SK-N-SH treated with all-trans-retinoic acid at 6 μM for 48 hours (cell line): ENCODE results near the gene FATE1.

Experiments used
- ATAC-seq: fragments of 200-7000 bp; cut with Tn5 transposase; 3 replicates; pipeline ENCODE4 v1.9.1; 2020; ENCODE audit warnings: mild to moderate bottlenecking, moderate library complexity
- ARNTL ChIP-seq: fragments of 450-650 bp; formaldehyde crosslinking; IDR thresholded peaks from 2 replicates; pipeline ENCODE4 v1.5.0; 2020; ENCODE audit warnings: low read depth, mild to moderate bottlenecking, moderate library complexity, borderline replicate concordance
- BACH2 ChIP-seq: fragments of 250-450 bp; sonication (Bioruptor Pico); IDR thresholded peaks from 2 replicates; pipeline ENCODE4 v1.9.0; 2021; ENCODE audit warnings: mild to moderate bottlenecking, borderline replicate concordance
- CSDC2 ChIP-seq: fragments of 250-450 bp; sonication (Bioruptor Pico); IDR thresholded peaks from 2 replicates; pipeline ENCODE4 v1.5.0; 2020; ENCODE audit warnings: mild to moderate bottlenecking, moderate library complexity
- ESRRG ChIP-seq: fragments of 250-450 bp; sonication (Bioruptor Pico); IDR thresholded peaks from 2 replicates; pipeline ENCODE4 v1.6.1; 2021; ENCODE audit warnings: mild to moderate bottlenecking
- GLIS3 ChIP-seq: fragments of 250-450 bp; sonication (Bioruptor Pico); IDR thresholded peaks from 2 replicates; pipeline ENCODE4 v1.5.0; 2020; ENCODE audit warnings: mild to moderate bottlenecking, moderate library complexity
- ISL1 ChIP-seq: fragments of 250-450 bp; sonication (Bioruptor Pico); IDR thresholded peaks from 2 replicates; pipeline ENCODE4 v2.1.2; 2022; ENCODE audit warnings: mild to moderate bottlenecking, moderate library complexity
- OSR1 ChIP-seq: fragments of 250-450 bp; sonication (Bioruptor Pico); IDR thresholded peaks from 2 replicates; pipeline ENCODE4 v1.8.0; 2022; ENCODE audit warnings: moderate library complexity, mild to moderate bottlenecking, inconsistent platforms
- PATZ1 ChIP-seq: fragments of 250-450 bp; sonication (Bioruptor Pico); IDR thresholded peaks from 2 replicates; pipeline ENCODE4 v1.8.0; 2020; ENCODE audit warnings: mild to moderate bottlenecking, moderate library complexity, borderline replicate concordance
- POU6F1 ChIP-seq: fragments of 250-450 bp; sonication (Bioruptor Pico); IDR thresholded peaks from 2 replicates; pipeline ENCODE4 v1.8.0; 2021; ENCODE audit warnings: low read depth, mild to moderate bottlenecking, moderate library complexity, borderline replicate concordance
- PPARA ChIP-seq: fragments of 250-450 bp; sonication (Bioruptor Pico); IDR thresholded peaks from 2 replicates; pipeline ENCODE4 v1.5.0; 2020; ENCODE audit warnings: mild to moderate bottlenecking, borderline replicate concordance
- RARB ChIP-seq: fragments of 250-450 bp; sonication (Bioruptor Pico); IDR thresholded peaks from 2 replicates; pipeline ENCODE4 v1.8.0; 2021; ENCODE audit warnings: mild to moderate bottlenecking, moderate library complexity
- SNAI2 ChIP-seq: fragments of 250-450 bp; sonication (Bioruptor Pico); IDR thresholded peaks from 2 replicates; pipeline ENCODE4 v1.5.0; 2020; ENCODE audit warnings: mild to moderate bottlenecking, moderate library complexity
- TCF4 ChIP-seq: fragments of 250-450 bp; sonication (Bioruptor Pico); IDR thresholded peaks from 2 replicates; pipeline ENCODE4 v1.8.0; 2021; ENCODE audit warnings: mild to moderate bottlenecking, moderate library complexity, borderline replicate concordance
- TOX ChIP-seq: fragments of 250-450 bp; sonication (Bioruptor Pico); IDR thresholded peaks from 2 replicates; pipeline ENCODE4 v1.8.0; 2021; ENCODE audit warnings: mild to moderate bottlenecking, moderate library complexity, borderline replicate concordance
- ZC3H10 ChIP-seq: fragments of 250-450 bp; sonication (Bioruptor Pico); IDR thresholded peaks from 2 replicates; pipeline ENCODE4 v1.5.1; 2021; ENCODE audit warnings: mild to moderate bottlenecking, moderate library complexity
- ZFP3 ChIP-seq: fragments of 250-450 bp; sonication (Bioruptor Pico); IDR thresholded peaks from 2 replicates; pipeline ENCODE4 v1.5.0; 2020; ENCODE audit warnings: mild to moderate bottlenecking, moderate library complexity
- ZFP30 ChIP-seq: fragments of 450-650 bp; formaldehyde crosslinking; IDR thresholded peaks from 2 replicates; pipeline ENCODE4 v1.5.0; 2022; ENCODE audit warnings: mild to moderate bottlenecking, moderate library complexity
- ZNF565 ChIP-seq: fragments of 450-650 bp; formaldehyde crosslinking; conservative IDR thresholded peaks from 2 replicates; pipeline ENCODE4 v1.5.0; 2020; ENCODE audit warnings: low read depth, mild to moderate bottlenecking, moderate library complexity
- ZNF70 ChIP-seq: fragments of 450-650 bp; formaldehyde crosslinking; IDR thresholded peaks from 2 replicates; pipeline ENCODE4 v1.5.0; 2020; ENCODE audit warnings: mild to moderate bottlenecking, moderate library complexity
- ZNF8 ChIP-seq: fragments of 450-650 bp; formaldehyde crosslinking; IDR thresholded peaks from 2 replicates; pipeline ENCODE4 v1.5.0; 2020; ENCODE audit warnings: mild to moderate bottlenecking, moderate library complexity
- TF ChIP-seq, protein P1 (sequence below): fragments of 250-450 bp; sonication (Bioruptor Pico); IDR thresholded peaks from 2 replicates; pipeline ENCODE4 v1.5.1; 2020; ENCODE audit warnings: low read depth, mild to moderate bottlenecking, moderate library complexity
- TF ChIP-seq, protein P2 (sequence below): fragments of 250-450 bp; sonication (Bioruptor Pico); IDR thresholded peaks from 2 replicates; pipeline ENCODE4 v1.5.1; 2021; ENCODE audit warnings: mild to moderate bottlenecking, moderate library complexity

FATE1 gene

DNA sequence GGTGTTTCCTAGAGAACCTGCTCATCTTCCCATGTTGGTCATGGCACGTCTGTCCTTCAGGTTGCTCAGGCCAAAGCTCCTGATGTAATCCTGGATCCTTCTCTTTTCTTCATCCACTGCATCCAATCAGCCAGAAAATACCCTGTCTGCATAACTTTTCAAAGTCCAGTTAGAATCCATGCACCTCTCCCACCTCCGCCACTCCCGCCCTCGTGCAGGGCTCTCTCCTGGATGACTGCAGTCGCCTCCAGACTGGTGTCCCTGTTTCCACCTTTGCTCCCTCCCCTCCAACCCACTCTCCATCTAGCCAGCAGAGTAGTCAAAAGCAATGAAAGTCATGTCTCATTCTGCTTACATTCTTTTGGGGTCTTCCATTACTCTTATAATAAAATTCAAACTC is 34.7 kb downstream of the FATE1 start (continued):
- TF ChIP-seq ZNF70 (CRISPR knock-in tag) (no peak), TCF4 (CRISPR knock-in tag) (no peak), TOX (CRISPR knock-in tag) (no peak), ZC3H10 (no peak), SNAI2 (no peak), ZNF8 (no peak)
- TF ChIP-seq, protein P1, sequence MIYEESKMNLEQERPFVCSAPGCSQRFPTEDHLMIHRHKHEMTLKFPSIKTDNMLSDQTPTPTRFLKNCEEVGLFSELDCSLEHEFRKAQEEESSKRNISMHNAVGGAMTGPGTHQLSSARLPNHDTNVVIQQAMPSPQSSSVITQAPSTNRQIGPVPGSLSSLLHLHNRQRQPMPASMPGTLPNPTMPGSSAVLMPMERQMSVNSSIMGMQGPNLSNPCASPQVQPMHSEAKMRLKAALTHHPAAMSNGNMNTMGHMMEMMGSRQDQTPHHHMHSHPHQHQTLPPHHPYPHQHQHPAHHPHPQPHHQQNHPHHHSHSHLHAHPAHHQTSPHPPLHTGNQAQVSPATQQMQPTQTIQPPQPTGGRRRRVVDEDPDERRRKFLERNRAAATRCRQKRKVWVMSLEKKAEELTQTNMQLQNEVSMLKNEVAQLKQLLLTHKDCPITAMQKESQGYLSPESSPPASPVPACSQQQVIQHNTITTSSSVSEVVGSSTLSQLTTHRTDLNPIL (CRISPR knock-in tag) = no peak

- TF ChIP-seq TOX (CRISPR knock-in tag) = no peak
- TF ChIP-seq, protein P1 (CRISPR knock-in tag) = no peak
- no peak for TF ChIP-seq ZFP3
- TF ChIP-seq ZNF70 (CRISPR knock-in tag) = no peak
- no peak for TF ChIP-seq ESRRG
- no peak for TF ChIP-seq CSDC2 (CRISPR knock-in tag)
- TF ChIP-seq ZNF565 (CRISPR knock-in tag) = no peak
- no peak for TF ChIP-seq SNAI2
- no peak for TF ChIP-seq TCF4 (CRISPR knock-in tag)
- no peak for TF ChIP-seq PATZ1 (CRISPR knock-in tag)
- TF ChIP-seq ZNF8 = no peak
- ATAC-seq = no peak
Observed at GRCh38 chrX:151752847-151753246, 37.0 kb downstream of the FATE1 start.

DNA sequence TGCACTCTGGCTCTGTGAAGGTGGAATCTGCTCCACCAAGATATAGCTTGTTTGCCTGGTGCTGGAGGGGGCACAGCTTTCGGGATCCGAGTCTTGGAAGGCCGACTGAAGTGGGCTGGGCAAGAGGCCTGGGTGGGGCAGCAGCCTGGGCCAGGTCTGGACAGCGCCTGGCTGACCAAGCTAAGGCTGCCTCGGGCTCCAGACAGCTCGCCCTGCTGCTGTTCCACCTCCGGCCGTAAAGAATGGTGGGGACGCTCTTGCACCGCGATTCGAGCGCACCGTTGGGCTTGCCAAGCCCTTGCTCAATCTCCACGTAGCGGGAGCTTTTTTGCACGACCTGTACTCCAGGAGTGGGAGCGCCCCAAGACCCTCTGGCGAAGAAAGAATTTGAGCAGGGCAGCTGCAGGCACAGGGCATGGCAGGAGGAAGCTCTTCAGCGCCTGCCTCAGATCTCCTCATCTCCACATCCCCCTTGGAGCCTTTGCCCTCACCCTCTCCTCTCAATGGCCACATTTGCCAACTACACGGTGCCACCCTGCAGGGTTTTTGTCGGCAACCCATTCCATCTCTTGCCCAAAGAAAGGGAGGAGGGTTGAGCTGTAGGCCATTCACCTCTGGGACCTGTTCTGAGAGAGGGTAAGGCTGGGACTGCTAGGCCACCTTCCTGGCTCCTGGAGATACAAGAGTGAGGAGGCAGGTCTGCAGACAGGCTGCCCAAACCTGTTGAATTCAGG is 37.6 kb downstream of the FATE1 start:
- no peak for TF ChIP-seq BACH2 (CRISPR knock-in tag)
- no peak for TF ChIP-seq ISL1 (CRISPR knock-in tag)
- no peak for TF ChIP-seq POU6F1 (CRISPR knock-in tag)
- no peak for TF ChIP-seq ESRRG
- TF ChIP-seq GLIS3 (CRISPR knock-in tag) = no peak
- no peak for TF ChIP-seq ZNF8
- TF ChIP-seq ZC3H10 = no peak
- no peak for TF ChIP-seq ZNF70 (CRISPR knock-in tag)
- TF ChIP-seq OSR1 (CRISPR knock-in tag) = no peak
- TF ChIP-seq, protein P2, sequence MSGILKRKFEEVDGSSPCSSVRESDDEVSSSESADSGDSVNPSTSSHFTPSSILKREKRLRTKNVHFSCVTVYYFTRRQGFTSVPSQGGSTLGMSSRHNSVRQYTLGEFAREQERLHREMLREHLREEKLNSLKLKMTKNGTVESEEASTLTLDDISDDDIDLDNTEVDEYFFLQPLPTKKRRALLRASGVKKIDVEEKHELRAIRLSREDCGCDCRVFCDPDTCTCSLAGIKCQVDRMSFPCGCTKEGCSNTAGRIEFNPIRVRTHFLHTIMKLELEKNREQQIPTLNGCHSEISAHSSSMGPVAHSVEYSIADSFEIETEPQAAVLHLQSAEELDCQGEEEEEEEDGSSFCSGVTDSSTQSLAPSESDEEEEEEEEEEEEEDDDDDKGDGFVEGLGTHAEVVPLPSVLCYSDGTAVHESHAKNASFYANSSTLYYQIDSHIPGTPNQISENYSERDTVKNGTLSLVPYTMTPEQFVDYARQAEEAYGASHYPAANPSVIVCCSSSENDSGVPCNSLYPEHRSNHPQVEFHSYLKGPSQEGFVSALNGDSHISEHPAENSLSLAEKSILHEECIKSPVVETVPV = no peak
- TF ChIP-seq, protein P1 (CRISPR knock-in tag) = no peak
- no peak for TF ChIP-seq RARB
- TF ChIP-seq ARNTL = no peak
- no peak for TF ChIP-seq CSDC2 (CRISPR knock-in tag)
- no peak for TF ChIP-seq ZNF565 (CRISPR knock-in tag)
- TF ChIP-seq PPARA = no peak
- TF ChIP-seq ZFP30 (CRISPR knock-in tag) = no peak
- no peak for TF ChIP-seq ZFP3
- TF ChIP-seq TOX (CRISPR knock-in tag) = no peak
- TF ChIP-seq TCF4 (CRISPR knock-in tag) = no peak
- ATAC-seq = peak; percentile 95
